Adipocyte (in vitro differentiated cells): ENCODE data around the gene FNDC5.

ENCODE experiments used
- DNase-seq: peaks from one replicate; pipeline ENCODE4 v3.0.0-alpha.2; 2015; ENCODE audit warnings: low read depth
- H3K27me3 ChIP-seq: replicated peaks from 2 replicates; pipeline ENCODE4 v1.7.0; 2013; ENCODE audit warnings: mild to moderate bottlenecking, low read length, moderate library complexity; ENCODE audit not compliant: control insufficient read depth, insufficient read depth
- H3K36me3 ChIP-seq: 2 replicates; pipeline ENCODE4 v1.7.0; 2013; ENCODE audit warnings: low read length, mild to moderate bottlenecking, moderate library complexity; ENCODE audit not compliant: control insufficient read depth, insufficient read depth, severe bottlenecking
- H3K4me1 ChIP-seq: 2 replicates; pipeline ENCODE4 v1.7.0; 2013; ENCODE audit warnings: mild to moderate bottlenecking, low read length, moderate library complexity; ENCODE audit not compliant: control insufficient read depth, insufficient read depth
- H3K4me3 ChIP-seq: 2 replicates; pipeline ENCODE4 v1.7.0; 2013; ENCODE audit warnings: mild to moderate bottlenecking, low read length, moderate library complexity
- H3K9ac ChIP-seq: 2 replicates; pipeline ENCODE4 v1.7.0; 2013; ENCODE audit warnings: mild to moderate bottlenecking, low read length, moderate library complexity
- H3K9me3 ChIP-seq: 2 replicates; pipeline ENCODE4 v1.7.0; 2013; ENCODE audit warnings: mild to moderate bottlenecking, low read length, moderate library complexity; ENCODE audit not compliant: control insufficient read depth

FNDC5 gene

GRCh38 chr1:32817815-32818786 is 52.6 kb downstream of the FNDC5 start:
- H3K4me1 ChIP-seq: peaks cover 33% of the 10 kb centered on the region
- H3K27me3 ChIP-seq: no peaks in the 10 kb centered on the region
- H3K9me3 ChIP-seq: no peaks in the 10 kb centered on the region
- peak overlapping the region; percentile 100 for H3K9ac ChIP-seq
- H3K4me3 ChIP-seq: peak overlapping the region; percentile 99
- DNase-seq: peak; percentile 77
- H3K36me3 ChIP-seq: peaks cover 7% of the 10 kb centered on the region

- peak; percentile 100 for DNase-seq
- Histone ChIP-seq H3K4me3 (peak within 1 kb of the TSS; percentile 99), H3K36me3 (peaks cover 12% of the 10 kb centered on the region), H3K27me3 (no peaks in the 10 kb centered on the region), H3K9ac (peak within 1 kb of the TSS; percentile 100), H3K4me1 (peaks cover 33% of the 10 kb centered on the region), H3K9me3 (no peaks in the 10 kb centered on the region)
Observed at GRCh38 chr1:32817159-32817814, 53.4 kb downstream of the FNDC5 start, which contains the start of the genes S100PBP and YARS1. S100PBP (plus strand) TSS chr1:32817653; CDS start chr1:32826100, 8,447 bp downstream. YARS1 (minus strand) TSS chr1:32817358; CDS start chr1:32817244, 114 bp downstream.

GRCh38 chr1:32816676-32817158 is 54.0 kb downstream of the FNDC5 start:
- Histone ChIP-seq H3K9me3 (no peaks in the 10 kb centered on the region), H3K4me3 (peak overlapping the region; percentile 99), H3K27me3 (no peaks in the 10 kb centered on the region), H3K36me3 (peaks cover 18% of the 10 kb centered on the region), H3K9ac (peak overlapping the region; percentile 100), H3K4me1 (peaks cover 38% of the 10 kb centered on the region)
- peak; percentile 56 for DNase-seq

- Histone ChIP-seq H3K9me3 (no peaks in the 10 kb centered on the region), H3K9ac (no peak overlapping the region), H3K36me3 (peaks cover 39% of the 10 kb centered on the region), H3K4me1 (peaks cover 38% of the 10 kb centered on the region), H3K4me3 (peak overlapping the region; percentile 99), H3K27me3 (no peaks in the 10 kb centered on the region)
- DNase-seq: peak; percentile 31
Observed at GRCh38 chr1:32813941-32814739, 56.6 kb downstream of the FNDC5 start.
